ENCODE measurements around the gene TBCA. TPM values are rescaled to one million over a fixed set of nuclear protein-coding genes. Genes with fewer than 3 reads are reported as not detected.
A peak's percentile ranks its signal among the peaks of the same experiment; 100 is the strongest.

Gene TBCA
- total and polyA plus RNA-seq, 2 experiments from 2014 or later = 245 to 287 TPM

DNA sequence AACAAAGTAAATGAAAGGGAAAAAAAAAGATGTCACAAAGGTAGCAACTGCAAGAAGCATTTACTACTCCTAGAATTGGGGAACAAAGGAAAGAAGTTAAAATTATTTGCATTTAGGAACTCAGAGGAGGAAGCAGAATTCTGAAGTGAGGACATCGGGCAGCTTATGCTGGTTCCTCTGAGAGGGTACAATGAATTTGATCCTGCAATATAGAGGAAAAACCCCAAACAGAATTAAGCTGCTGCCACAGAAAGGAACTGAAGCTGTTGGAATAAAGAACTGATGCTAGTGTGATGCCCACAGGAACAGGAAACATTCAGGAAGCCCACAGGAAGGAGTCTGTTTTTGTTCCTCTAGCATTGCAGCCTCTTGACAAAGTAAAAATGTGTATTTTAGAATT lies 22.3 kb upstream of the TBCA start:
- Histone ChIP-seq H3K36me3 (no peaks in the 10 kb centered on the region), H3K27me3 (peaks cover 3% of the 10 kb centered on the region), H3K4me3 (no peak overlapping the region), H3K9me3 (ENCODE audit: low read depth) (no peaks in the 10 kb centered on the region), H3K4me1 (ENCODE audit: low read depth) (no peaks in the 10 kb centered on the region), H3K27ac (no peak overlapping the region)
- TF ChIP-seq, protein P1, sequence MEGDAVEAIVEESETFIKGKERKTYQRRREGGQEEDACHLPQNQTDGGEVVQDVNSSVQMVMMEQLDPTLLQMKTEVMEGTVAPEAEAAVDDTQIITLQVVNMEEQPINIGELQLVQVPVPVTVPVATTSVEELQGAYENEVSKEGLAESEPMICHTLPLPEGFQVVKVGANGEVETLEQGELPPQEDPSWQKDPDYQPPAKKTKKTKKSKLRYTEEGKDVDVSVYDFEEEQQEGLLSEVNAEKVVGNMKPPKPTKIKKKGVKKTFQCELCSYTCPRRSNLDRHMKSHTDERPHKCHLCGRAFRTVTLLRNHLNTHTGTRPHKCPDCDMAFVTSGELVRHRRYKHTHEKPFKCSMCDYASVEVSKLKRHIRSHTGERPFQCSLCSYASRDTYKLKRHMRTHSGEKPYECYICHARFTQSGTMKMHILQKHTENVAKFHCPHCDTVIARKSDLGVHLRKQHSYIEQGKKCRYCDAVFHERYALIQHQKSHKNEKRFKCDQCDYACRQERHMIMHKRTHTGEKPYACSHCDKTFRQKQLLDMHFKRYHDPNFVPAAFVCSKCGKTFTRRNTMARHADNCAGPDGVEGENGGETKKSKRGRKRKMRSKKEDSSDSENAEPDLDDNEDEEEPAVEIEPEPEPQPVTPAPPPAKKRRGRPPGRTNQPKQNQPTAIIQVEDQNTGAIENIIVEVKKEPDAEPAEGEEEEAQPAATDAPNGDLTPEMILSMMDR (IDR thresholded peaks at IDR 0.05; ENCODE audit: low read depth, low read length) = no peak
- no peak for DNase-seq (ENCODE audit: low read depth in 1 of 2, low spot score in 1 of 2)

DNA sequence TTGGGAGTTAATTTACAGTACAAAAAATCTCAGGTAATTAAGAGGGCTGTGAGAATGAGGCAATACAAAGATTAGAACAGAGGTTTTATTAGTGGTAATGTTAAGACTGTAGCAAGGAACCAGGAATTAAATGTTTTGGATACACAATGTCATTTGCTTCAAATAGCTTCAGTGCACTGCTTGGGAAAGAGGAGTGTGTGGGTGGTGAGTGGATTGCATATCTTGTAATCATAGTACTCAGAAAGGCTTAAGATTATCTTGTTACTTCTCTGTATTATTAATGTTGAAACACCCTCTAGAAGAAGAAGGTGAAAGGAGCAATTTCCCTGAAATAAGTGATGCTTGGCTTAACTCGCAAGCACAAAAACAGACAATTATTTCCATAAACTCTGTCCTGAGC lies 21.0 kb upstream of the TBCA start:
- TF ChIP-seq, protein P1 (IDR thresholded peaks at IDR 0.05; ENCODE audit: low read depth, low read length) = no peak
- Histone ChIP-seq H3K9me3 (ENCODE audit: low read depth) (no peaks in the 10 kb centered on the region), H3K36me3 (no peaks in the 10 kb centered on the region), H3K4me1 (ENCODE audit: low read depth) (no peaks in the 10 kb centered on the region), H3K4me3 (no peak overlapping the region), H3K27me3 (peaks cover 3% of the 10 kb centered on the region), H3K27ac (no peak overlapping the region)
- no peak for DNase-seq (ENCODE audit: low read depth in 1 of 2, low spot score in 1 of 2)

DNA sequence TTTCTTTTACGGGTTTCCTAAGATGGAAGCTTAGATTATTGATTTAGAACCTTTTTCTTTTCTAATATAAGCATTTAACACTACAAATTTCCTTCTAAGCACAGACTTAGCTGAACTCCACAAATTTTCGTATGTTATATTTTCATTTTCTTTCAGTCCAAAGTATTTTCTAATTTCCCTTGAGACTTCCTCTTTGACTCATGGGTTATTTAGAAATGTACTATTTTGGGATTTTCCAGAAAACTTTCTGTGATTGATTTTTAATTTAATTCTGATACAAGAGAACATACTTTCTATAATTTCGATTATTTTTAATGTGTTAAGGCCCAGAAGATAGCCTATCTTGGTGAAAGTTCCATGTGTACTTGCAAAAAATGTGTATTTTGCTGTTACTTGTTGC lies 19.7 kb upstream of the TBCA start:
- H3K4me1 ChIP-seq (ENCODE audit: low read depth) = no peaks in the 10 kb centered on the region
- H3K27ac ChIP-seq = no peak overlapping the region
- peaks cover 3% of the 10 kb centered on the region for H3K27me3 ChIP-seq
- no peaks in the 10 kb centered on the region for H3K36me3 ChIP-seq
- H3K9me3 ChIP-seq (ENCODE audit: low read depth) = no peaks in the 10 kb centered on the region
- DNase-seq (ENCODE audit: low read depth in 1 of 2, low spot score in 1 of 2) = no peak
- no peak overlapping the region for H3K4me3 ChIP-seq
- TF ChIP-seq, protein P1 (IDR thresholded peaks at IDR 0.05; ENCODE audit: low read depth, low read length) = no peak

DNA sequence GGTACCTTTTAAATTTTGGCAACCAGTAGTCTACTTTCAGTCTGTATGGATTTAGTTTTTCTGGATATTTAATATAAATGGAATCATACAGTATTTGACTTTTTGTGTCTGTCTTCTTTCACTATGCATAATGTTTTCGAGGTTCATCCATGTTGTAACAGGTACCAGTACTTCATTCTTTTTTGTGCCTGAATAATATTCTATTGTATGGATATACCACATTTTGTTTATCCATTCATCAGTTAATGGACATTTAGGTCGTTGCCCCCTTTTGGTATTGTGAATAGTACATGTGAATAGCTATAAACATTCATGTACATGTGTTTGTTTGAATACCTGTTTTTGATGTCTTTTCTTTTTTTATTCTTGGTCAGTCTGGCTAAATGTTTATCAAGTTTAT lies 19.1 kb upstream of the TBCA start:
- H3K27me3 ChIP-seq = peaks cover 3% of the 10 kb centered on the region
- TF ChIP-seq, protein P1 (IDR thresholded peaks at IDR 0.05; ENCODE audit: low read depth, low read length) = no peak
- no peak overlapping the region for H3K27ac ChIP-seq
- H3K4me1 ChIP-seq (ENCODE audit: low read depth) = no peaks in the 10 kb centered on the region
- DNase-seq (ENCODE audit: low read depth in 1 of 2, low spot score in 1 of 2) = no peak
- no peak overlapping the region for H3K4me3 ChIP-seq
- no peaks in the 10 kb centered on the region for H3K36me3 ChIP-seq
- no peaks in the 10 kb centered on the region for H3K9me3 ChIP-seq (ENCODE audit: low read depth)

DNA sequence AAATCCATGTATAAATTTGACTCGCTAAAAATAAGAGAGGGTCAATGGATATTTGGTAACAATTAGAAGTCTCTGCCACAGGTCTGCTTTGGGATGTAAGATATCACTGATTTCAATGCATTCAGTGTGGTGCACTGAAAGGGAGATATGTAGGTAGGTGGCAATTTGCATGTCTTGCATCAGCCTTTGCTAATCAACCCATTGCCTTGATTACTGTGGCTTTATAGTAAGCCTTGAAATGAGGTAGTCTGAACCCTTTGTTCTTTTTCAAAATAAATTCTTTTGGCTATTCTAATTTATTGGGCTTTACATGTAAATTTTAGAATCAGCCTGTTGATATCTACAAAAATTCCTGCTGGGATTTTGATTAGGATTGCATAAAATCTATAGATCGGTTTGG lies 15.8 kb upstream of the TBCA start:
- no peak overlapping the region for H3K4me3 ChIP-seq
- no peaks in the 10 kb centered on the region for H3K27me3 ChIP-seq
- no peaks in the 10 kb centered on the region for H3K4me1 ChIP-seq (ENCODE audit: low read depth)
- no peaks in the 10 kb centered on the region for H3K36me3 ChIP-seq
- H3K27ac ChIP-seq = no peak overlapping the region
- TF ChIP-seq, protein P1 (IDR thresholded peaks at IDR 0.05; ENCODE audit: low read depth, low read length) = no peak
- H3K9me3 ChIP-seq (ENCODE audit: low read depth) = no peaks in the 10 kb centered on the region
- DNase-seq (ENCODE audit: low read depth in 1 of 2, low spot score in 1 of 2) = no peak

DNA sequence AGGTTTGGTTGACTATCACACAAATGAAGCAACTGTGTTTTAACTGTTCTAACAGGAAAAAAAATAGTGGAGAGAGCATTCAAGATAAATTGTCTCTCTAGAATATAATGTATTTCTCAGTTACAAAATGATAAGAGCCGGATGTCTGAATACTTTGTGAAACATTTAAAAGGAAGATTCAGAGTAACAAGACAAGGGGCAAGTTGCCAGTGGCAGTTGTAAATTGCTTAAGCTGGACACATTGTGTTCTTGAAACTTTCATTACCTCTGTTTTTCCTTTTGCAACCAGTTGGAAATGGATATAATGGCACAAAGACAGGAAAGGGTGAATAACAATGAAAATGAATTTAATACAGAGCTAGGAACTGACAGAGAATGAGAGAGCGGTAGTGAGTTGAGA lies 15.2 kb upstream of the TBCA start:
- no peak overlapping the region for H3K4me3 ChIP-seq
- no peaks in the 10 kb centered on the region for H3K9me3 ChIP-seq (ENCODE audit: low read depth)
- TF ChIP-seq, protein P1 (IDR thresholded peaks at IDR 0.05; ENCODE audit: low read depth, low read length) = no peak
- H3K4me1 ChIP-seq (ENCODE audit: low read depth) = no peaks in the 10 kb centered on the region
- no peaks in the 10 kb centered on the region for H3K27me3 ChIP-seq
- DNase-seq (ENCODE audit: low read depth in 1 of 2, low spot score in 1 of 2) = peak in 1 of 2 donors; percentile 68
- H3K36me3 ChIP-seq = no peaks in the 10 kb centered on the region
- H3K27ac ChIP-seq = no peak overlapping the region

All from cardiac muscle cell (in vitro differentiated cells and primary cell).